ENCODE data around the gene TENM4.

TENM4 gene

DNA sequence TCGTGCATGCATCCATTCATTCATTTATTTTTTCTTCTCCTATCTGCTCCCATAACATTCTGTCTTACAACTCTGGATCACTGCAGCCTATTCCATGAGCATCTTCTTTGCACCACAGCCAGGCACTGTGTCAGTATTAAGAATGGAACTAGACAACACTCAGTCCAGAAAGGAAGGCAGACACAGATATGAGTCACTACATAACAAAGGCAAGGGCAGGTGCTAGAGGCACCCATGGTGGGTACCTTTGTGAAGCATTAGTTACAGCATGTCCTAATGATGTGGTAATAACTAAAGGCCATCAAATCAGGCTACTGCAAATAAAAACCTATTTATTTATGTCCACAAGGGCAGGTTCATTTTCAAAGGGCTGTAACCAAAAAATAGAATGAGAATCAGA lies 28.1 kb downstream of the TENM4 start:
- TF ChIP-seq CTCF (IDR thresholded peaks at IDR 0.05; ENCODE audit: control insufficient read depth, insufficient read depth, low read depth, low read length, missing control alignments): no peak
- H3K4me3 ChIP-seq (ENCODE audit: control insufficient read depth, low read depth, low read length): no peak overlapping the region
- DNase-seq (ENCODE audit: low read depth): no peak

GRCh38 chr11:79409330-79409729 lies 31.5 kb downstream of the TENM4 start:
- H3K4me3 ChIP-seq (ENCODE audit: control insufficient read depth, low read depth, low read length): no peak overlapping the region
- DNase-seq (ENCODE audit: low read depth): no peak
- no peak for TF ChIP-seq CTCF (IDR thresholded peaks at IDR 0.05; ENCODE audit: control insufficient read depth, insufficient read depth, low read depth, low read length, missing control alignments)

- TF ChIP-seq CTCF (IDR thresholded peaks at IDR 0.05; ENCODE audit: control insufficient read depth, insufficient read depth, low read depth, low read length, missing control alignments): no peak
- no peak overlapping the region for H3K4me3 ChIP-seq (ENCODE audit: control insufficient read depth, low read depth, low read length)
- DNase-seq (ENCODE audit: low read depth): no peak
Measured at GRCh38 chr11:79406376-79406775, 34.5 kb downstream of the TENM4 start.

GRCh38 chr11:79404806-79405205 lies 36.0 kb downstream of the TENM4 start:
- H3K4me3 ChIP-seq (ENCODE audit: control insufficient read depth, low read depth, low read length): no peak overlapping the region
- no peak for DNase-seq (ENCODE audit: low read depth)
- no peak for TF ChIP-seq CTCF (IDR thresholded peaks at IDR 0.05; ENCODE audit: control insufficient read depth, insufficient read depth, low read depth, low read length, missing control alignments)

GRCh38 chr11:79404325-79404724 lies 36.5 kb downstream of the TENM4 start:
- TF ChIP-seq CTCF (IDR thresholded peaks at IDR 0.05; ENCODE audit: control insufficient read depth, insufficient read depth, low read depth, low read length, missing control alignments): no peak
- H3K4me3 ChIP-seq (ENCODE audit: control insufficient read depth, low read depth, low read length): no peak overlapping the region
- DNase-seq (ENCODE audit: low read depth): no peak

GRCh38 chr11:79403839-79404238 lies 37.0 kb downstream of the TENM4 start:
- DNase-seq (ENCODE audit: low read depth): no peak
- no peak overlapping the region for H3K4me3 ChIP-seq (ENCODE audit: control insufficient read depth, low read depth, low read length)
- no peak for TF ChIP-seq CTCF (IDR thresholded peaks at IDR 0.05; ENCODE audit: control insufficient read depth, insufficient read depth, low read depth, low read length, missing control alignments)

DNA sequence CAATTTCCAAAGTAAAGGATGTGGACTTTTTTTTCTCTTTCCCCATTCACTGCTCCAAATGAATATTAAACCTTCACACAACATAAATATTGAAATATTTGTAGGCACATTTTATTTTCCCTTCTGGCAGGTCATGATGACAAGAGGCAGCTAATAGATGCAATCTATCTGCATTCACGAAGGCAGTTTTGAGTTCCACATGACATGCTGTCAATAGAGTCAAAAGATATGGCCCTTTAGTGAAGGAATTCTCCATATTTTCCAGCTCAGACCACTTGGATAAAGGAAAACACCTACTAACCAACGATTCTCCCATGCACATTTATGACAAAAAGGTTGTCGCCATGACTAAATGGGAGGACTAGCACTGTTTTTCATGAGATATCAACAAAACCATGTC lies 37.9 kb downstream of the TENM4 start:
- TF ChIP-seq CTCF (IDR thresholded peaks at IDR 0.05; ENCODE audit: control insufficient read depth, insufficient read depth, low read depth, low read length, missing control alignments): no peak

More for the DNA sequence above, 37.9 kb downstream of the TENM4 start:
- H3K4me3 ChIP-seq (ENCODE audit: control insufficient read depth, low read depth, low read length): no peak overlapping the region
- no peak for DNase-seq (ENCODE audit: low read depth)
